Epithelial cell of esophagus (primary cell): ENCODE data around the gene CACNA2D1.
"Not testable (repeated sequence)": the region's sequence is repeated elsewhere in the genome, so short reads cannot be mapped to it uniquely, and the experiment has no call there.

Experiments
- DNase-seq: peaks from one replicate; pipeline ENCODE4 v3.0.0; 2010; ENCODE audit warnings: low read depth
- H3K4me3 ChIP-seq: 2 replicates; pipeline ENCODE4 v1.5.1; 2011; ENCODE audit warnings: mild to moderate bottlenecking, low read length, control low read depth
- TF ChIP-seq, protein P1 (sequence below): IDR thresholded peaks from 2 replicates; pipeline ENCODE4 v1.5.1; 2011; ENCODE audit warnings: low read depth, mild to moderate bottlenecking, low read length, control low read depth, inconsistent platforms; ENCODE audit not compliant: insufficient read depth; ENCODE audit errors: missing control alignments

The CACNA2D1 gene

DNA sequence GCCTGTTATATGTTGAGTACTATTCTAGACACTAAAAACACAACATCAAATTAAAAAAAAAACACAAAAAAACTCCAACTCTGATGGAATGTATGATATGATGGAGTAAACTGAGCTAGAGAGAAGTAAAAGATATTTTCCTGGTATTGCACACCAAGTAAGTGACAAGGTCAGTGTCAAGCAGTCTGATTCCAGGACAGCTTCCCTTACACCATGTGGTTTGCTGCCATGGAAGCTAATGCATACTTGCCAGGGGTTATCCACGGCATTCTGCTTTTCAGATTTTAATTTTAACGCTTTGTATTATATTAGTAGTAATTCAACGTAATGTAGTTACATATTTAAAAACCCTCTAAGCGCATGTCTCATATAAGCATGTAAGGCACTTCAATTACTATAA is 48.4 kb downstream of the CACNA2D1 start:
- no peak for DNase-seq
- no peak overlapping the region for H3K4me3 ChIP-seq
- TF ChIP-seq, protein P1, sequence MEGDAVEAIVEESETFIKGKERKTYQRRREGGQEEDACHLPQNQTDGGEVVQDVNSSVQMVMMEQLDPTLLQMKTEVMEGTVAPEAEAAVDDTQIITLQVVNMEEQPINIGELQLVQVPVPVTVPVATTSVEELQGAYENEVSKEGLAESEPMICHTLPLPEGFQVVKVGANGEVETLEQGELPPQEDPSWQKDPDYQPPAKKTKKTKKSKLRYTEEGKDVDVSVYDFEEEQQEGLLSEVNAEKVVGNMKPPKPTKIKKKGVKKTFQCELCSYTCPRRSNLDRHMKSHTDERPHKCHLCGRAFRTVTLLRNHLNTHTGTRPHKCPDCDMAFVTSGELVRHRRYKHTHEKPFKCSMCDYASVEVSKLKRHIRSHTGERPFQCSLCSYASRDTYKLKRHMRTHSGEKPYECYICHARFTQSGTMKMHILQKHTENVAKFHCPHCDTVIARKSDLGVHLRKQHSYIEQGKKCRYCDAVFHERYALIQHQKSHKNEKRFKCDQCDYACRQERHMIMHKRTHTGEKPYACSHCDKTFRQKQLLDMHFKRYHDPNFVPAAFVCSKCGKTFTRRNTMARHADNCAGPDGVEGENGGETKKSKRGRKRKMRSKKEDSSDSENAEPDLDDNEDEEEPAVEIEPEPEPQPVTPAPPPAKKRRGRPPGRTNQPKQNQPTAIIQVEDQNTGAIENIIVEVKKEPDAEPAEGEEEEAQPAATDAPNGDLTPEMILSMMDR = no peak

DNA sequence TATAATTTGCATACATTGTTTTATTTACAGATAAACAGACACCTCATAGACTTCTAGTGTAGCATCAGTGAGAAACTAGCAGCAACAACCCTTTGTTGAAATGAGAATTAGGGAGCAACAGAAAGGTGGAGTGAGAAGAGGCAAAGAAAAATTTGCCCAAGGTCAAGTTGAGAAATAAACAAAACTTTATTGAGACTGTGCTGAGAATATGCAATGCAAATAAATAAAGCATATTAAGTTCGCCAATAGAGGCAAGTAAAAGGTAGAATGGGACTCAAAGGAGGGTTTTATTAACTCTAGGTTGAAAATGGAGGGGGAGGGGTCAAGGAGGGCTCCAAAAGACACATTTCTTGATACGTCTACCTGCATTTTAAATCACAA is 49.7 kb downstream of the CACNA2D1 start:
- H3K4me3 ChIP-seq = no peak overlapping the region
- no peak for DNase-seq
- TF ChIP-seq, protein P1 = no peak

DNA sequence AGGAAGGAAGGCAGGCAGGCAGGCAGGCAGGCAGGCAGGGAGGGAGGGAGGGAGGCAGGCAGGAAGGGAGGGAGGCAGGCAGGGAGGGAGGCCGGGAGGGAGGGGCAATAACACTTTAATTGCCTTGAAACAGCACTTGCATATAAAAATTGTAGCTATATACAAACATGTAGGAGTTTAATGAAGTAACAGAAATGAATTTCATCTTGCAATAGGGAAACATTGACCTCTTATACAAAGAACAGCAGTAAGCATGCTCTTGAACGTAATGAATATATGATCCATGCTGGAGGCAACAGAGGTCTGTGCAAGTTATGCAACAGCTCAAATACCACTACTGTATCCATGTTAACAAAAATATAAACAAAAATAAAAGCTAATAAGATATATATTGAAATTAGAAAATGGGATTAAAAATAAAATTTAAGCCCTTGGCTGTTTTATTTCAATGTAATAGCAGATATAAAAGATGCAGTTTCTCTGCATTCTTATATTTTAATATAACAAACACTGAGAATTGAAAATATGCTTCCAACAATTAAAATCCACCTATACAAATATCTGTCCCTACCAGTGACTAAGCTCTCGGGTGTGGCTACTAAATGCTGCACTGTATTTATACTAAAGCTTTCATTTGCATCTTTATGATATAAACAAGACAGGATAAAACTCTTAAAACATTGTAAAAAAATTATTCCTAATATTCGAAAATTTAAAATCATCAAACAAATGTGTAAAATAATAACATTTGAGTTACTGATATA is 50.3 kb downstream of the CACNA2D1 start:
- no peak overlapping the region for H3K4me3 ChIP-seq
- TF ChIP-seq, protein P1 = no peak
- no peak for DNase-seq

DNA sequence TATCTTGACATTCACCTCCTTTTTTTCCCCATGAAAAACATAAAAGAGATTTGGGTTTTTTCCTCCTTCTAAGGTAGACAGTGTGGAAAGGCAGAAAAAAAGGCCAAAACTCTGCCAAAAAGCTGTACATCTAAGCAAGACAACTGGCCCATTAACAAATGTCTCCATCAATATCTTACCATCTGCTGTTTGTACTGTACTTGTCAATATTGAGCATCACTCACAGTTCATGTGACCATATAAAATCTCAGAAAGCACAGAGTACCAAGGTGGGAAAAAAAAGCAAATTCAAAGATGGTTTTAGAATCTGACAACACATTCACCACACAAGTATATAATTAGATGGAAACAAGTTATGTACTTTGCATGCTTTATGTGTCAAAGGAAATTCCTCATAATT is 52.6 kb downstream of the CACNA2D1 start:
- no peak overlapping the region for H3K4me3 ChIP-seq
- TF ChIP-seq, protein P1 = no peak
- DNase-seq = no peak

DNA sequence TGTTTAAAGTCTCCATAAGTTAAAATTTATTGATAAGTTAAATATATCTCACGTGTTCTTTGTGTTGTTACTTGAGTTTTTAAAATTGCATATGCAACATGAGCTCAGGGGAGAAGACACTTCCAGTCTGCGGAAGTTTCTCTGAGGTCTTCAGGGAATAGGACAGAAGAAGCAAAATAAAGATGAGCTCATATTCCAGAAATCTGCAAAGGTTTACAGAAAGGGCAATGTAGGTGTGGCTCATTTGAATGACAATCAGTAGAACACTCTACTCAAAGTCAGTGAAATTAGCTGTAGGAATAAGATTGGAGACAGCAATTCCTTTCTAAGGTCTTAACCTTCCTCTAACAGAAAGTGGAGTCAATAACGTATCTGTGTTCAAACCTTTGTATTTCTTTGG is 53.7 kb downstream of the CACNA2D1 start:
- no peak for DNase-seq
- no peak overlapping the region for H3K4me3 ChIP-seq
- TF ChIP-seq, protein P1 = no peak

DNA sequence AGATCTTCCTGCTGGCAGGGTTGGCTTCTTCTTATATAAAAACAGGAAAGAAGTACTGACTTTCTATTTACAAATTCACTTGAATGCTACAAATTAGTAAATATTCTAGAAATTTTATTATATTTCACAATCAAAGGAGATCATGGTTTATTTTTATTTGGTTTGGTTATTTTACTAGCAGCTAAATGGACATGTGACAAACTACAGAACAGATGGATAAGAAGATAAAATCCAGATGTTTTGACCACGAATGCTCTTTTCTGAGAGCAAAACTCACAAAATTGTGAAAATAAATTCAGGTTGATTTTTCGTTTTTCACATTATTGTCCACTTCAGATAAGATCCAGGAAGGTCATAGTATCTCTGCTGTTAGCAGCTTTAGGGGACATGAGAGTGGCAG is 55.4 kb downstream of the CACNA2D1 start:
- no peak overlapping the region for H3K4me3 ChIP-seq
- no peak for DNase-seq
- TF ChIP-seq, protein P1 = no peak

DNA sequence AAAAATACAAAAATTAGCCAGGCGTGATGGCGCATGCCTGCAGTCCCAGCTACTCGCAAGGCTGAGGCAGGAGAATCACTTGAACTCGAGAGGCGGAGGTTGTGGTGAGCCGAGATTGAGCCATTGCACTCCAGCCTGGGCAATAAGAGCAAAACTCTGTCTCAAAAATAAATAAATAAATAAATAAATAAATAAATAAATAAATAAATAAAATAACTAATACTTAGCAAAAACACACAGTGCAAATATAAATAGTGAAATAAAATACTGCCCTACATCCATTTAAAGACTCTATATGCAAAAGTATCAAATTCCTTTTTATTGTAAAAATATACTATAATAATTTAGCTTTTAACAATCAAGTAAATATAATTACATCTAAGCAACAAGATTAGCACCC is 57.0 kb downstream of the CACNA2D1 start:
- not testable (repeated sequence) for H3K4me3 ChIP-seq, DNase-seq
